OCI-LY1 (cell line): ENCODE data around the gene PLG.

Source experiments
- H2AFZ ChIP-seq: fragments of 200-600 bp; sonication (generic), shearing (Covaris generic); 2 replicates; pipeline ENCODE4 v1.6.0; 2014; ENCODE audit warnings: antibody characterized with exemption, mild to moderate bottlenecking, low read length
- H3F3A ChIP-seq: fragments of 200-600 bp; sonication (generic), shearing (Covaris generic); 2 replicates; pipeline ENCODE4 v1.6.0; 2014; ENCODE audit warnings: mild to moderate bottlenecking, antibody characterized with exemption, low read length, moderate library complexity; ENCODE audit not compliant: insufficient read depth
- H3K27ac ChIP-seq: fragments of 200-600 bp; sonication (generic); 2 replicates; pipeline ENCODE4 v1.5.1; 2014; ENCODE audit warnings: low read length, mixed run types, mild to moderate bottlenecking, low read depth; ENCODE audit not compliant: poor library complexity, severe bottlenecking
- H3K27me3 ChIP-seq: fragments of 200-600 bp; sonication (generic); 2 replicates; pipeline ENCODE4 v1.6.0; 2014; ENCODE audit warnings: antibody characterized with exemption, mild to moderate bottlenecking, low read length, moderate library complexity; ENCODE audit not compliant: insufficient read depth
- H3K36me3 ChIP-seq: fragments of 200-600 bp; sonication (generic); 2 replicates; pipeline ENCODE4 v1.6.1; 2014; ENCODE audit warnings: mild to moderate bottlenecking, antibody characterized with exemption, low read length, moderate library complexity, mixed read lengths; ENCODE audit not compliant: insufficient read depth
- H3K4me1 ChIP-seq: fragments of 200-600 bp; sonication (generic); 2 replicates; pipeline ENCODE4 v1.5.1; 2014; ENCODE audit warnings: mild to moderate bottlenecking, low read length, moderate library complexity; ENCODE audit not compliant: insufficient read depth, severe bottlenecking
- H3K4me2 ChIP-seq: fragments of 200-600 bp; sonication (generic), shearing (Covaris generic); 2 replicates; pipeline ENCODE4 v1.6.1; 2014; ENCODE audit warnings: low read length
- H3K4me3 ChIP-seq: fragments of 200-600 bp; sonication (generic); 2 replicates; pipeline ENCODE4 v1.5.1; 2014; ENCODE audit warnings: low read length, low read depth, mild to moderate bottlenecking, mixed read lengths; ENCODE audit not compliant: poor library complexity, severe bottlenecking
- H3K79me2 ChIP-seq: fragments of 200-600 bp; shearing (Covaris generic); 2 replicates; pipeline ENCODE4 v1.6.1; 2016; ENCODE audit warnings: mixed run types, low read length, mixed read lengths; ENCODE audit not compliant: insufficient read depth
- H3K9ac ChIP-seq: fragments of 200-600 bp; sonication (generic), shearing (Covaris generic); 2 replicates; pipeline ENCODE4 v1.6.1; 2014; ENCODE audit warnings: mild to moderate bottlenecking, low read length, mixed read lengths
- H3K9me2 ChIP-seq: fragments of 200-600 bp; sonication (generic), shearing (Covaris generic); 2 replicates; pipeline ENCODE4 v1.6.1; 2014; ENCODE audit warnings: low read depth, mild to moderate bottlenecking, low read length, mixed read lengths
- H3K9me3 ChIP-seq: fragments of 200-600 bp; shearing (Covaris generic); 2 replicates; pipeline ENCODE4 v1.6.1; 2014; ENCODE audit warnings: low read length, mixed read lengths
- H4K20me1 ChIP-seq: fragments of 200-600 bp; sonication (generic), shearing (Covaris generic); 2 replicates; pipeline ENCODE4 v1.6.0; 2016; ENCODE audit warnings: mild to moderate bottlenecking, low read length; ENCODE audit not compliant: insufficient read depth
- CTCF ChIP-seq: fragments of 200-600 bp; sonication (generic), shearing (Covaris generic); IDR thresholded peaks from 2 replicates; pipeline ENCODE4 v1.5.1; 2017; ENCODE audit warnings: mild to moderate bottlenecking, antibody characterized with exemption, low read length, moderate library complexity, mixed read lengths
- EZH2 ChIP-seq: fragments of 200-600 bp; sonication (generic), shearing (Covaris generic); IDR thresholded peaks from 2 replicates; pipeline ENCODE4 v1.8.0; 2017; ENCODE audit warnings: borderline replicate concordance, mixed run types, mild to moderate bottlenecking, antibody characterized with exemption, low read length, moderate library complexity, mixed read lengths

The PLG gene

GRCh38 chr6:160685762-160686450 is 16.1 kb upstream of the PLG start:
- no peak overlapping the region for H3K9ac ChIP-seq
- TF ChIP-seq EZH2 (no peak), CTCF (no peak)
- no peaks in the 10 kb centered on the region for H3K79me2 ChIP-seq
- H3K4me1 ChIP-seq: no peaks in the 10 kb centered on the region
- no peak overlapping the region for H3K4me2 ChIP-seq
- no peaks in the 10 kb centered on the region for H3K9me3 ChIP-seq
- no peak overlapping the region for H3K27ac ChIP-seq
- no peaks in the 10 kb centered on the region for H3K27me3 ChIP-seq
- no peaks in the 10 kb centered on the region for H3K9me2 ChIP-seq
- no peaks in the 10 kb centered on the region for H3F3A ChIP-seq
- no peak overlapping the region for H2AFZ ChIP-seq
- H3K4me3 ChIP-seq: no peak overlapping the region
- H3K36me3 ChIP-seq: no peaks in the 10 kb centered on the region
- H4K20me1 ChIP-seq: no peaks in the 10 kb centered on the region

DNA sequence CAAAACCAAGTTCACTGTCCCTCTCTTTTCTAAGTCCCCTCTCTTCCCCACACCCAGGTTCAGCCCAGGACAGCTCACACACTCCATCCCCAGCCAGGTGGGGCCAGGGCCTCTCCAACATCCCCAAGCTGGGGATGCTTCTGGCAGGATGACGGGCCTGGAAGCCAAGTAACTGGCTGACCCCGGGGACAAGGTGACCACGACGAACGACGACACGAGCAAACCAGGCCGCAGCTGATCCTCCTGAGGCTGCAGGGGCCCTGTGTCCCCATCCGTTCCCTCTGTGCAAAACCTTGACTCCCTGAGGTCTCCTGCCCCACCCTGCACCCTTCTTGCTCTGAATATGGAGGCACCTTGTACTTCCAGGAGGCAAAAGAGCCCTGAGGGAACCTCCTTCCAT is 11.6 kb upstream of the PLG start:
- Histone ChIP-seq H3K27me3 (no peaks in the 10 kb centered on the region), H3K9me3 (no peaks in the 10 kb centered on the region), H3K79me2 (no peaks in the 10 kb centered on the region), H3F3A (no peaks in the 10 kb centered on the region), H2AFZ (no peak overlapping the region), H3K4me3 (no peak overlapping the region), H3K9ac (no peak overlapping the region), H3K27ac (no peak overlapping the region), H3K36me3 (no peaks in the 10 kb centered on the region), H3K4me1 (no peaks in the 10 kb centered on the region), H4K20me1 (no peaks in the 10 kb centered on the region), H3K4me2 (no peak overlapping the region), H3K9me2 (no peaks in the 10 kb centered on the region)
- TF ChIP-seq CTCF: no peak
- no peak for TF ChIP-seq EZH2

DNA sequence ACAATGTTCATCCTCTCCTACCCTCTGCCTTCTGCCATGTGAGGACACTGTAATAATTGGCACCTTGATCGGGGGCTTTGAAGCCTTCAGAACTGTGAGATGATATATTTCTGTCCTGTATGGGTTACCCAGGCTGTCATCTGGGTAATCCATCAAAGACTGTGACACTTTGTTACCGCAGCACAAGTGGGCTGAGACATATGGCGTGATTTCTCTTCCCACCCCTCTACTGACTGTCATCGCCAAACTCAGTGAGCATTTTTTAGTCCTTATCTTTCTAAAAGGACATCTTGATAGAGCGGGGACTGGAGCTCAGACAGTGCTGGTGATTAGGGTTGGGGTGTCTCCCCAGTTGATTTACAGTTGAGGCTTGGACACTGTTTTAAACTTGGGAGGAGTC is 10.4 kb upstream of the PLG start:
- Histone ChIP-seq H3K4me1 (no peaks in the 10 kb centered on the region), H3K27me3 (no peaks in the 10 kb centered on the region), H3K9me2 (no peaks in the 10 kb centered on the region), H3K4me2 (no peak overlapping the region), H3K27ac (no peak overlapping the region), H3K36me3 (no peaks in the 10 kb centered on the region), H3F3A (no peaks in the 10 kb centered on the region), H3K79me2 (no peaks in the 10 kb centered on the region), H3K9me3 (no peaks in the 10 kb centered on the region), H3K9ac (no peak overlapping the region), H3K4me3 (no peak overlapping the region), H4K20me1 (no peaks in the 10 kb centered on the region), H2AFZ (no peak overlapping the region)
- TF ChIP-seq EZH2 (no peak), CTCF (no peak)
